Mammary epithelial cell (primary cell): ENCODE results near the gene USB1.

ENCODE experiments used
- CTCF ChIP-seq, 2 donors: IDR thresholded peaks in 1 of 2; conservative IDR thresholded peaks in 1 of 2; 2 replicates each; pipeline ENCODE4 v1.5.1; 2011 to 2012; ENCODE audit warnings: inconsistent platforms in 2 of 2, low read length in 2 of 2, mild to moderate bottlenecking in 2 of 2, control low read depth in 1 of 2, low read depth in 1 of 2; ENCODE audit not compliant: insufficient read depth in 1 of 2; ENCODE audit errors: extremely low read depth in 1 of 2
- EZH2 ChIP-seq: IDR thresholded peaks from 2 replicates; pipeline ENCODE4 v1.6.1; 2012; ENCODE audit warnings: low read length, inconsistent platforms, borderline replicate concordance

DNA sequence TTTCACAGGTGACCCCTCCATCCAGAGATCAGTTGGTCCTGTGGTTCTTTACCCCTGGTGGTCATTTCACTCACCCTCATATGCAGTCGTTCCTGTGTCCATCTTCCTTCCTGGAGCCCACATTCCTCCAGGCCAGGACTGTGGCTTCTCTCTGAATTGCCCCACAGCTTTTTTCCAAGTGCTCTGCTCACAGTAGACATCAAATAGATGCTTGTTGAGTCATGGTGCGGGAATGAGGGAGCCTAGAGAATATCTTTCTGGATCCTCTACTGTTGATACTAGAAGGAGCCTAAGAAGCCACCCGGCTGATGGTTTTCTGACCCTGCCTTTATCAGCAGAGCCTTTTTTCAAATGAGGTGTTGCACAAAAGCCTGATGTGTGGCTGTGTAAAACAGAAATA lies 10.4 kb downstream of the USB1 start:
- TF ChIP-seq CTCF (conservative IDR thresholded peaks at IDR 0.05 in 1 of 2, IDR thresholded peaks at IDR 0.05 in 1 of 2; ENCODE audit: extremely low read depth in 1 of 2, insufficient read depth in 1 of 2, low read depth in 1 of 2, low read length in 2 of 2), result no peak
- TF ChIP-seq EZH2, result no peak
